ENCODE results near the gene ITGB1BP1.

The ITGB1BP1 gene

GRCh38 chr2:9463698-9464034 lies 40.3 kb upstream of the ITGB1BP1 start:
- ChIA-PET CTCF (no interaction called here), POLR2A (no interaction called here)
- TF ChIP-seq ARNT (IDR thresholded peaks at IDR 0.05) (no peak), NFRKB (IDR thresholded peaks at IDR 0.05) (no peak), FOXM1 (IDR thresholded peaks at IDR 0.05; ENCODE audit: borderline replicate concordance) (no peak), L3MBTL2 (conservative IDR thresholded peaks at IDR 0.05) (no peak), FOXK2 (IDR thresholded peaks at IDR 0.05) (no peak), SP1 (IDR thresholded peaks at IDR 0.05) (no peak), HDGF (IDR thresholded peaks at IDR 0.05; ENCODE audit: borderline replicate concordance) (no peak), ELF4 (IDR thresholded peaks at IDR 0.05) (no peak), PKNOX1 (IDR thresholded peaks at IDR 0.05) (no peak), BHLHE40 (IDR thresholded peaks at IDR 0.05; ENCODE audit: borderline replicate concordance) (no peak)
- no peak for DNase-seq (ENCODE audit: extremely low spot score)

GRCh38 chr2:9462886-9463697 lies 39.8 kb upstream of the ITGB1BP1 start:
- TF ChIP-seq TARDBP (IDR thresholded peaks at IDR 0.05) (no peak), CTBP1 (IDR thresholded peaks at IDR 0.05; ENCODE audit: borderline replicate concordance) (no peak), SUZ12 (IDR thresholded peaks at IDR 0.05) (no peak), LEF1 (IDR thresholded peaks at IDR 0.05; ENCODE audit: borderline replicate concordance) (no peak)
- ChIA-PET CTCF (no interaction called here), POLR2A (no interaction called here)
- no peak for DNase-seq (ENCODE audit: extremely low spot score)

GRCh38 chr2:9462313-9462712 lies 39.0 kb upstream of the ITGB1BP1 start:
- TF ChIP-seq SP1 (IDR thresholded peaks at IDR 0.05) (no peak), L3MBTL2 (conservative IDR thresholded peaks at IDR 0.05) (no peak)
- POLR2A ChIA-PET, result no interaction called here
- CTCF ChIA-PET, result no interaction called here
- no peak for DNase-seq (ENCODE audit: extremely low spot score)

- TF ChIP-seq FOXM1 (IDR thresholded peaks at IDR 0.05; ENCODE audit: borderline replicate concordance) (no peak), SUZ12 (IDR thresholded peaks at IDR 0.05) (no peak), ZNF384 (IDR thresholded peaks at IDR 0.05) (no peak)
- DNase-seq (ENCODE audit: extremely low spot score), result no peak
- CTCF ChIA-PET, result no interaction called here
- POLR2A ChIA-PET, result no interaction called here
These were observed 37.8 kb upstream of the ITGB1BP1 start for GRCh38 chr2:9461079-9461478.

- CTCF ChIA-PET, result no interaction called here
- POLR2A ChIA-PET, result no interaction called here
- TF ChIP-seq NFRKB (IDR thresholded peaks at IDR 0.05) (no peak), SP1 (IDR thresholded peaks at IDR 0.05) (no peak), PKNOX1 (IDR thresholded peaks at IDR 0.05) (no peak), FOXM1 (IDR thresholded peaks at IDR 0.05; ENCODE audit: borderline replicate concordance) (no peak), TARDBP (IDR thresholded peaks at IDR 0.05) (no peak), ELF4 (IDR thresholded peaks at IDR 0.05) (no peak), HDGF (IDR thresholded peaks at IDR 0.05; ENCODE audit: borderline replicate concordance) (no peak), LEF1 (IDR thresholded peaks at IDR 0.05; ENCODE audit: borderline replicate concordance) (no peak), ARNT (IDR thresholded peaks at IDR 0.05) (no peak), SUZ12 (IDR thresholded peaks at IDR 0.05) (no peak), BHLHE40 (IDR thresholded peaks at IDR 0.05; ENCODE audit: borderline replicate concordance) (no peak), L3MBTL2 (conservative IDR thresholded peaks at IDR 0.05) (no peak)
- no peak for DNase-seq (ENCODE audit: extremely low spot score)
These were observed 37.2 kb upstream of the ITGB1BP1 start for GRCh38 chr2:9460441-9461017.

- DNase-seq (ENCODE audit: extremely low spot score), result no peak
- ChIA-PET CTCF (no interaction called here), POLR2A (no interaction called here)
- no peak for TF ChIP-seq FOXK2 (IDR thresholded peaks at IDR 0.05)
These were observed 27.9 kb upstream of the ITGB1BP1 start for GRCh38 chr2:9451231-9451630.

- CTCF ChIA-PET, result no interaction called here
These were observed 21.8 kb upstream of the ITGB1BP1 start for GRCh38 chr2:9445089-9445488.

More at GRCh38 chr2:9445089-9445488, 21.8 kb upstream of the ITGB1BP1 start:
- POLR2A ChIA-PET, result no interaction called here
- DNase-seq (ENCODE audit: extremely low spot score), result no peak
- TF ChIP-seq CTBP1 (IDR thresholded peaks at IDR 0.05; ENCODE audit: borderline replicate concordance) (no peak), FOXA1 (IDR thresholded peaks at IDR 0.05) (no peak), ZNF384 (IDR thresholded peaks at IDR 0.05) (no peak), LEF1 (IDR thresholded peaks at IDR 0.05; ENCODE audit: borderline replicate concordance) (no peak), SP1 (IDR thresholded peaks at IDR 0.05) (no peak), ELF4 (IDR thresholded peaks at IDR 0.05) (no peak), SUZ12 (IDR thresholded peaks at IDR 0.05) (no peak), FOXK2 (IDR thresholded peaks at IDR 0.05) (no peak), PKNOX1 (IDR thresholded peaks at IDR 0.05) (no peak)

Measured in HEK293T (cell line).